WERI-Rb-1 (cell line): Measurements from ENCODE around the gene TRAPPC10.
"Not testable (repeated sequence)": the region's sequence is repeated elsewhere in the genome, so short reads cannot be mapped to it uniquely, and the experiment has no call there.

Experiments used
- DNase-seq: peaks from one replicate; pipeline ENCODE4 v3.0.0-alpha.2; 2020
- H3K27ac ChIP-seq: fragments of 250-450 bp; sonication (Bioruptor Pico); 2 replicates; pipeline ENCODE4 v1.5.1; 2020; ENCODE audit warnings: mild to moderate bottlenecking, moderate library complexity
- H3K27me3 ChIP-seq: fragments of 250-450 bp; sonication (Bioruptor Pico); 2 replicates; pipeline ENCODE4 v1.5.1; 2021; ENCODE audit warnings: mild to moderate bottlenecking, low read depth, moderate library complexity; ENCODE audit not compliant: insufficient read depth, severe bottlenecking
- H3K36me3 ChIP-seq: fragments of 250-450 bp; sonication (Bioruptor Pico); 2 replicates; pipeline ENCODE4 v1.5.1; 2020; ENCODE audit warnings: mild to moderate bottlenecking, moderate library complexity
- H3K4me3 ChIP-seq: 2 replicates; pipeline ENCODE4 v1.5.1; 2011; ENCODE audit warnings: low read depth, mild to moderate bottlenecking, control low read depth, low read length
- H3K9me3 ChIP-seq: fragments of 250-450 bp; sonication (Bioruptor Pico); 2 replicates; pipeline ENCODE4 v1.5.1; 2021; ENCODE audit warnings: mild to moderate bottlenecking, moderate library complexity; ENCODE audit not compliant: severe bottlenecking

Gene TRAPPC10

DNA sequence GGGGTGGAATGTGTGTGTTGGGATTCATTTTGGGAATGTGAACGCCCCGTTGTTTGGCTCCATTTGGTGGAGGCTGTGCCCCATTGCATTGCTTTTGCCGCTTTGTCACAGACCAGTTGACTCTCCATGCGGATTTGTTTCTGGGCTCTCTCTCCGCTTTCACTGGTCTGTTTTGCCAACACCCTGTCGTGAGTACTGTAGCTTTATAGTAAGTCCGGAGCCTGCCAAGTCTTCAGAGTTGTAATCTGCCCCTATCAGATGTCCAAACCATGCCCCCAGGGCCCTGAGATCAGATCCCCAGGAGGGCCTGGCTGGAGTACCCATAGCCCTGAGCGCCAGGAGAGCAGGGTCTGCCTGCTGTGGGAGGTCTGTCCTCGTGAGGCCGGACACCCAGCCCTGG is 138.1 kb downstream of the TRAPPC10 start:
- H3K27me3 ChIP-seq, H3K9me3 ChIP-seq, DNase-seq, H3K27ac ChIP-seq, H3K4me3 ChIP-seq, H3K36me3 ChIP-seq: not testable (repeated sequence)

DNA sequence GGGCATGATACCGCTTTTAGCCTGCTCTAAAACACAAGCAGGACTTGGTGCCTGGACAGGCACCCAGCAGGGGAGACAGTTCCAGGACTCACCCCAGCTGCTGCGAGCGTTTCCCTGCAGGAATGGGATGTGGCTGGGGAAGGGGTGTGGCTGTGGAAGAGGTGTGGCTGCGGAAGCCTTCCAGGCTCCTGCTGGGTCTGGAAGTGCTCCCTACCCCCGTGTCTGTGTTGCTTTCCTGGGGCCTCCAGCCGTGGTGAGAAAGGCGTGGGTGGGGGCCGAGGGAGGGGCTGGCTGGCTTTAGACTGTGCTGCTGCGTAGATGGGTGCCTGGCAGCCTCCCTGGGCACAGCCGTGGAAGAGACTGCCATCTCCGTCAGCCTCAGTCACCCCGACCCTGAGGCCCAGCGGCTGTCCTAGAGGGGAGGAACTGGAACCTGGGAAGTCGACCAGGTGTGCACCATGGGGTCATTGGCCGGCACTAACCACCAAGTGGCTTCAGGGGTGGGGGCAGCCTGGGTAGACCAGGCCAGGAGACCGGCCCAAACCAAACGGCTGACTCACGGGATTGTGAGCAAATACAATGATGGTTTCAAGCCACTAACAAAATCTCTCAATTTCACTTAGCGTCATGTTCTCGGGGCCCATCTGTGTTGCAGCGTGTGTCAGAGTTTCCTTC is 141.2 kb downstream of the TRAPPC10 start:
- H3K4me3 ChIP-seq, DNase-seq, H3K9me3 ChIP-seq, H3K36me3 ChIP-seq, H3K27me3 ChIP-seq, H3K27ac ChIP-seq: not testable (repeated sequence)

DNA sequence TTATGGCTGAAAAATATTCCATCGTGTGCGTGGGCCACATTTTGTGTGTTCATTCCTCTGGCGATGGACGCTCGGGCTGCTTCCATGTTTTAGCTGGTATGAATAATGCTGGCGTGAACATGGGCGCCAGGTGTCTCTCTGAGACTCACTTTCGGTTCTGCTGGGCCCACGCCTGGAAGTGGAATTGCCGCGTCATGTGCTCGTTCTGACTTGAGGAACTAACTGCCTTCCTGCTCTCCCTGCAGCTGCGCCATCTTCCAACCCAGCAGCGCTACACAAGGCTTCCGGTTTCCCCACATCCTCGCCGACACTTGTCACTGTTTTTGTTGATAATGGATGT is 141.8 kb downstream of the TRAPPC10 start:
- not testable (repeated sequence) for H3K4me3 ChIP-seq, H3K9me3 ChIP-seq, H3K27me3 ChIP-seq, H3K27ac ChIP-seq, DNase-seq, H3K36me3 ChIP-seq

DNA sequence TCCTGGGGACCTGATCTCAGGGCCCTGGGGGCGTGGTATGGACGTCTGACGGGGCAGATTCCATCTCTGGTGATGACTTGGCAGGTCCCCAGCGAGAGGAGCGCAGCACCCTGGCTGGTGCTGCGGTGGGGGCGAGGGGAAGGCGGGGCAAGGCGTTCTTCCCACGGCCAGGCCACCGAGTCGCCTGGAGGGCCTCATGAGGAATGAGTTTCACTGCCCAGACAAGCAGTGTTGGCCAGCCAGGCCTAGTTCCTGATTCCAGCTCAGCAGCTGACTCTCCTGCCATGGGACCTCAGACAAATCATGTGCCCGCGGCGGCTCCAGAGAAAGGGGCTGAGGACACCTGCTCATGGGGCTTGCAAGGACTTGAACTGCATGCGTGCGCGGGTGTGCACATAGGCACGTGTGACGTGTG is 142.7 kb downstream of the TRAPPC10 start:
- H3K27me3 ChIP-seq, H3K27ac ChIP-seq, H3K9me3 ChIP-seq, H3K36me3 ChIP-seq, DNase-seq, H3K4me3 ChIP-seq: not testable (repeated sequence)

DNA sequence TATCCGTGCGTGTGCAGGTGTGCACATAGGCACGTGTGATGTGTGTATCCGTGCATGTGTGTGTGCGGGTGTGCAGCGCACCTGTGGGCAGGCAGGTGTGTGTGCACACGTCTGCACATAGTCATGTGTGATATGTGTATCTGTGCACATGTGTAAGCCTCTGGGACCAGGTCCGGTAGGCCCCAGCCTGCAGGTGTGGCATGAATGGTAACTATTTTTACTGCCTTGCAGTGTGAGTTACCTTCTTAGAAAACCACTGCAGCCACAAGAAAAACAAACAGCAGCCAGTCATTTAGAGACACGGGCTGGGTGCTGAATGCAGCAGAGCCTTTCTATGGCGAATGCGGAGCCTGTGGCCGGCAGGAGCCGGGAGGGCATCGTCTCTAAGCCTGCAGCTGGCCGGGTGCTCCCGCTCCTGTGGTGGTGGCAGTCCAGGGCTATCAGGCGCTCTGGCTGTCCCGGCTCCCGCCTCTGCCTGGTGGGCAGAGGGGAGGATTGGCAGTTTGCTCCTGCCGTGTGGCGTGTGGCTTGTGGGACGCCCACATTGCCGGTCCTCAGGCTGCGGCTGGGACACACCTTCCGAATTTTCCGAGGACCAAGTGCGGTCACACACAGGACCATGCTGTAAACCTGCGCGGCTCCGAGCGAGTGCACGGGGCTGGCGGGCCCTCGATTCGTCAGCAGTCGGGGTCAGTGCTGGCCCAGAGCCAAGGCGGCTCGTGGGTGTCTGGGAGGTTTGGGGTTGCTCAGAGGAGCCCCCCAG is 143.3 kb downstream of the TRAPPC10 start:
- H3K27ac ChIP-seq, H3K36me3 ChIP-seq, H3K4me3 ChIP-seq, DNase-seq, H3K9me3 ChIP-seq, H3K27me3 ChIP-seq: not testable (repeated sequence)

DNA sequence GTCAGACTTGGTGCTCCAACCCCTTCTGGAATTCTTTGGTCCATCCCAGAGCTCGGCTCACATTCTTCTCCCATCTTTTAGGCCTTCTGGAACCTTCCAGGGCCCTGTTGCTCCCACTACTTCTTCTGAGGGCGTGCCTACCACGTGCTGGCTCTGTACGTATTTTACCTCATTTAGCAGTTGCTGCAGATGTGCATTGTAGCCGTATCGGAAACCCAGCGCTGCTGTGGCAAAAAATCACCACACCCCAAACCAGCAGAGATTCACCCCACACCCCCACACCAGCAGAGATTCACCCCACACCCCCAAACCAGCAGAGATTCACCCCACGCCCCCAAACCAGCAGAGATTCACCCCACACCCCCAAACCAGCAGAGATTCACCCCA is 143.9 kb downstream of the TRAPPC10 start:
- not testable (repeated sequence) for H3K27ac ChIP-seq, H3K4me3 ChIP-seq, DNase-seq, H3K27me3 ChIP-seq, H3K36me3 ChIP-seq, H3K9me3 ChIP-seq
